ENCODE results near the gene PLA2G2D.

PLA2G2D gene

GRCh38 chr1:20119347-20119746 is at the start of gene PLA2G2D:
PLA2G2D (minus strand) TSS chr1:20119536; CDS start chr1:20119498, 38 bp downstream.
- DNase-seq, result no peak

GRCh38 chr1:20168564-20169491 is 49.5 kb upstream of the PLA2G2D start:
- DNase-seq, result no peak

GRCh38 chr1:20167126-20167525 is 47.8 kb upstream of the PLA2G2D start:
- DNase-seq, result no peak

- no peak for DNase-seq
These were observed 46.7 kb upstream of the PLA2G2D start for GRCh38 chr1:20166051-20166450.

GRCh38 chr1:20165522-20165951 is 46.2 kb upstream of the PLA2G2D start:
- peak in 1 of 2 experiments; percentile 26 for DNase-seq

GRCh38 chr1:20164694-20165202 is 45.4 kb upstream of the PLA2G2D start:
- no peak for DNase-seq

GRCh38 chr1:20160034-20160433 is 40.7 kb upstream of the PLA2G2D start:
- DNase-seq, result no peak

- DNase-seq, result peak; percentile 23 to 34
These were observed 39.2 kb upstream of the PLA2G2D start for GRCh38 chr1:20158358-20159070.

- DNase-seq, result no peak
These were observed 35.0 kb upstream of the PLA2G2D start for GRCh38 chr1:20154301-20154831.

- DNase-seq, result no peak
These were observed 33.7 kb upstream of the PLA2G2D start for GRCh38 chr1:20153000-20153418.

- no peak for DNase-seq
These were observed 33.2 kb upstream of the PLA2G2D start for GRCh38 chr1:20152599-20152930.

- peak; percentile 79 to 85 for DNase-seq
These were observed 32.7 kb upstream of the PLA2G2D start for GRCh38 chr1:20151906-20152598.

- DNase-seq, result no peak
These were observed 31.6 kb upstream of the PLA2G2D start for GRCh38 chr1:20150969-20151368.

GRCh38 chr1:20150326-20150705 is 31.0 kb upstream of the PLA2G2D start:
- no peak for DNase-seq

GRCh38 chr1:20149601-20150325 is 30.4 kb upstream of the PLA2G2D start:
- DNase-seq, result no peak

GRCh38 chr1:20148571-20149500 is 29.5 kb upstream of the PLA2G2D start:
- no peak for DNase-seq

- no peak for DNase-seq
These were observed 28.7 kb upstream of the PLA2G2D start for GRCh38 chr1:20147846-20148570.

- DNase-seq, result no peak
These were observed 24.6 kb upstream of the PLA2G2D start for GRCh38 chr1:20143734-20144565.

- DNase-seq, result no peak
These were observed 24.0 kb upstream of the PLA2G2D start for GRCh38 chr1:20143318-20143717.

All from activated CD4-positive, alpha-beta T cell treated with anti-CD3 and anti-CD28 coated beads, Interleukin-2, amount 50 U/mL, for 48 hours (primary cell).